CD4-positive, alpha-beta T cell treated with Interferon alpha-2 for 1 hour (primary cell): ENCODE measurements around the gene TRMU.
"Not testable (repeated sequence)": the region's sequence is repeated elsewhere in the genome, so short reads cannot be mapped to it uniquely, and the experiment has no call there.

Experiments used
- DNase-seq, 2 donors: peaks; one replicate each; pipeline ENCODE4 v3.0.0-alpha.2; 2020 to 2022

TRMU gene

GRCh38 chr22:46300491-46300890 lies 35.0 kb upstream of the TRMU start:
- DNase-seq = no peak

GRCh38 chr22:46303347-46303965 lies 32.1 kb upstream of the TRMU start:
- DNase-seq = no peak

GRCh38 chr22:46308283-46308988 lies 27.1 kb upstream of the TRMU start:
- no peak for DNase-seq

- DNase-seq = no peak
These were observed 25.9 kb upstream of the TRMU start for GRCh38 chr22:46309526-46310085.

DNA sequence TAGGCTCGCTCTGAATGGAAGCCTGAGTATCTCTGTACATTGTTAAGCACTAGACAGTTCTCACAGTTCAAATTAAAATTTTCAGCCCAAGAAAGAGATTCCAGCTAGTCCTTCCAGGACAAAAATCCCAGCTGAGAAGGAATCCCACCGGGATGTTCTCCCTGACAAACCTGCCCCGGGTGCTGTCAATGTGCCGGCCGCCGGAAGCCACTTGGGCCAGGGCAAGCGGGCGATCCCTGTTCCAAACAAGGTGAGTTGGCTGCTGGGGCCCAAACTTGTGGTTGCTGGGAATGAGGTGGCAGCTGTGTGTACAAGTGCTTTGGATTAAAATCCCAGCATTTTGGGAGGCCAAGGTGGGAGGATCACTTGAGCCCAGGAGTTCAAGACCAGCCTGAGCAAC lies 23.5 kb upstream of the TRMU start:
- no peak for DNase-seq

GRCh38 chr22:46312848-46313247 lies 22.7 kb upstream of the TRMU start:
- not testable (repeated sequence) for DNase-seq

DNA sequence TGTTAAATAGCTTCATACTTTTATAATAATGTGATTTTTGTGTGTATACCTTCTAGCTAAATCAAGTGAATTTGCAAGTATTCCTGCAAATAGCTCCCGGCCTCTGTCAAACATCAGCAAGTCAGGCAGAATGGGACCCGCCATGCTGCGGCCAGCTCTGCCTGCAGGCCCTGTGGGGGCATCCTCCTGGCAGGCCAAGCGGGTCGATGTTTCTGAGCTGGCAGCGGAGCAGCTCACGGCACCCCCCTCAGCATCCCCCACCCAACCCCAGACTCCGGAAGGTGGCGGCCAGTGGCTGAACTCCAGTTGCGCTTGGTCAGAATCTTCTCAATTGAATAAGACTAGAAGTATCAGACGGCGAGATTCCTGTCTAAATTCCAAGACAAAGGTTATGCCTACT lies 19.5 kb upstream of the TRMU start:
- no peak for DNase-seq

GRCh38 chr22:46317646-46318045 lies 17.9 kb upstream of the TRMU start:
- no peak for DNase-seq

DNA sequence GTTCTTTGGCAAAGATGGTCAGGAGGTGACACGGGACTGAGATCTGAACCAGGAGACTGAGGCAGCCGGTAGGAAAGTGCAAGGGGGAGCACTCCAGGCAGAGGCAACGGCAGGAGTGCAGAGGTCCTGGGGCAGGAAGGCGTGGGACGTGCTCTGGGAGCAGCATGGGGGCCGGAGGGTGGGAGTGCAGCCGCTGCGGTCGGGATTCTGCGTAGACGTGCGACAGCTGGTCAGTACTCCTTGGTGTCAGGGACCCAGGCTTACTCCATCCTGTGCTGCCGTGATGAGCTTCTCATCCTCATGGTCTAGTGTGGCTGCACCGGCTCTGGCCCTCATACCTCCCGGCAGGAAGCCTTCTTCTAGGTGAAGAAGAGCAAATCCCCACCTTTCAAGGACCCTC lies 16.9 kb upstream of the TRMU start:
- DNase-seq = no peak

DNA sequence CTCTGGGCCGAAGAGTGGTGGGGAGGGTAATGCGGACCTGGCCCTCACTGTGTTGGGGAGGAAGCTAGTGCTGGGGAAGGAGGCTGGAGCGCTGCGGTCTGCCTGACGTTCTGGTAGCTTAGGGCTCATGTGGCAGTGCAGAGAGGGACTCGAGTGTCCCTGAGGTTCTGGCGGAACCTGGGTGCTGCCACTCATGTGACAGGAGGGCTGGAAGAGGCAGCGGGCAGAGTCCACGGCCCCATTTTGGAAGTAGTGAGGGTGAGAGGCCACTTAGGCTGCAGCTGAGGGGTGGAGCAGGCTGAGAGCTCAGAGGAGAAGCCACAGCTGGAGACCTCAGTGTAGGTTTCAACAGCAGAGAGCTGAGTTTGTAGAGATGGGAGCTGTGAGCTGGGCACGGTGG lies 16.2 kb upstream of the TRMU start:
- DNase-seq = no peak

DNA sequence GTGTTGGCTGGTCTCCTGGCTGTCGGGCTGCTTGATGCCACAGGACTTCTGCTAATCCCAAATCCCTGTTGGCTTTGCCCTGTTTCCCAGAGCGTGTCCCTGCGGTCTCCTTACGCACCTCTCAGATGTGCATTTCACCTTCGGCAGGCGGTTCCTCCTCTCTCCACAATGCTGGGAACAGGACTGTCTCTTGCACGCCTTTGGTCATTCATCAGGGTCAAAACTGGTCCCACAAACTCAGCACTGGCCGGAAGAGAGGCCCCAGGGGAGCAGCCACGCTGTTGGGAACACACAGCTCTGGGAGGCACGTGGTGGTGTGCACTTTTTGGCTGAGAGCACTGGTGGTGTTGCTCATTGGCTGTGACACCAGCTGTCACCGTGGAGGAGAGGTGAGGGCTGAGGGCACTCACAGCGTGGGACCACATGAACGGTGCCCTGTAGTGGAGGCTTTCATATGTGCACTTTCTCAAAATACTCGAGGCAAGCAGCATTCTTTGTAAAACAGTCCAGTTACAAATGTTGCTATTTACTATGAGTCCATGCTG lies 15.3 kb upstream of the TRMU start:
- no peak for DNase-seq

- no peak for DNase-seq
These were observed 14.7 kb upstream of the TRMU start for GRCh38 chr22:46320716-46321386.

- no peak for DNase-seq
These were observed 12.8 kb upstream of the TRMU start for GRCh38 chr22:46322711-46323110.

DNA sequence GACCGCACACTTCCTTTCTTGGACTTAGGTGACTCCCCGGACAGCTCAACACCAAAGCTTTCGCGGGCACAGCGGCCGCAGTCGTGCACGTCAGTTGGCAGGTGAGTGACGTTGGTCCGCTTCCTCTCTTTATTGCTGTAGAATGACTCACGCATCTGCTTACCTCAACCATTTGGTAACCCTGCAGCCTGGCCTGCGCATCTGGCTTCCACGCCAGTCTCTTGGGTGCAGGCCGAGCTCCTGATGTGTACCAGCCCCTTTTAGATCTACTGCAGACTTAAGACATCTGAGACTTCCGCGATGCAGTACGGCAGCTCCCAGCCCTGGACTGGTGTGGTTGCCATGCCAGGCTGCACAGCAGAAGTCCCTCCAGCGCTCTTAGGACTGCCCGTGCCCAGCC lies 12.4 kb upstream of the TRMU start:
- DNase-seq = no peak

DNA sequence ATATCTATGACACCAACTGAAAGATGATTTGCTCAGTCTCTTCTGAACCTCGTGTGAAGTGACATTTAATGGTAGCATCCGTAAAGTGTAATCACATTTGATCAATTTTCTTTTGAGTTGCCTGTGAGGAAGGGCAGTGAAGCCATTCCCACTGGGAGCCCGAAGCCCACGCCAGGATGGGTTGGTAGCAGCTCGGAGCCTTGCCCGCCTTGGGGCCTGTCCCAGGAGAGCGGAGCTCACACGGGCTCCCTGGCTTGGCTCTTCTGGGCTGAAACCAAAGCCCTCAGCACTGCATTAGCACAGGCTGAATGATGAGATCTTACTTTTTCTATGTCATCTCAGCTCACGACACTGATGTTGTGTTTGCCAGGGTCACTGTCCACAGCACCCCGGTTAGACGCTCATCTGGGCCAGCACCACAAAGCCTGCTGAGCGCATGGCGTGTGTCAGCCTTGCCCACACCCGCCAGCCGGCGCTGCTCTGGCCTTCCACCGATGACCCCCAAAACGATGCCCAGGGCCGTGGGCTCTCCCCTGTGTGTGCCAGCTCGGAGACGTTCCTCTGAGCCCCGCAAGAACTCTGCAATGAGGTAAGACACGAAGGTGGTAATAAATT lies 9.3 kb upstream of the TRMU start:
- DNase-seq = no peak

GRCh38 chr22:46327691-46328465 lies 7.6 kb upstream of the TRMU start:
- DNase-seq = no peak

DNA sequence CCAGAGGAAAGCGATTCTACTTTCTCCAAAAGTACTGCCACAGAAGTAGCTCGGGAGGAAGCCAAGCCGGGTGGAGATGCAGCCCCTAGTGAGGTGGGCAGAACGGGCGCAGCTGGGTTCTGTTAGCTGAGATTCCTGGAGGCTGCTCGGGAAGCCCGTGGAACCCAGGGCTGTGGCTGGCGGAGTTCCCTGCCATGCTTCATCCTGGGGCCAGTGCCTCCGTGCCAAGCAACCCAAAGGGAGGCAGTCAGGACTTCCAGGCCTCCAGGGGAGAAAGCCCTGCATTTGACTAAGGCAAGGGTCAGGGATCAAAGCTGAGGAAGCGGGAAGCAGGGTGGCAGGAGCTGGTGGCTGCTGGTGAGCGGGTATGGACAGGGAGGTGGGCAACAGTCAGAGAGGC lies 6.7 kb upstream of the TRMU start:
- no peak for DNase-seq

DNA sequence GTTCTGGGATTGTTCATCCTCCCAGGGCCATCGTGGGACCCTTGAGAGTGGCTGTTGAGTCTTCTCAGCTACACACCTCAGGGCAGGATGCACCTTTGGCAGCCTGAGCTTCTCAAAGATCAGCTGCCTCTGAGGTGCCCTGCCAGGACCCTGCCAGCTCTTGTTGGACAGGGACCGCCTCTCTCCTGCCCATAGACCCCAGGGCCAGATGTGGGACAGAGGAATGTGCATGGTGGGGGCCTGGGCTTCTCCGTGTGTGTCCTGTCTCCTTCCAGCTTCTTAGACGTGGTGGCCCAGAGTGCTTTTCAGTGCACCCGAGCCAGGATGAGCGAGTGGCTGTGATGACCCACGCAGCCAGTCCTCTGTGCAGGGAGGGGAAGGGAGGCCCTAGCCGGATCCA lies 5.9 kb upstream of the TRMU start:
- DNase-seq = no peak

DNA sequence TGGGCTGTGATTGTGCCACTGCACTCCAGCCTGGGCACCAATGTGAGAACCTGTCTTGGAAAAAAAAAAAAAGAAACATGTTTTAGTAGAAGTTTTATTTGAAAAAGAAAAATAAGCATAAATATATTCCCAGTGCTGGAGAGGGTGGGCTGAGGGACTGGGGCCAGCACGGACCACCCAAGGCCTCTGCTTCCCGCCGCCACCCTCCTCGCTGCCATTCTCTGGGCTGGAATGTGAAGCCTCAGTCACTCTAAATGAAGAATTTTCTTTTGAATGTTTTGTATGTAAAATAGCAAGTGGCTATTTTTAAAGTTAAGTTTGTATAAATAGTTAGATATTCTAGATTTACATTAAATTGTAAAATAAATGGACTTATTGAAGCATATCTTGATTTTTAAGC lies 5.1 kb upstream of the TRMU start:
- no peak for DNase-seq

GRCh38 chr22:46331496-46331895 lies 4.0 kb upstream of the TRMU start:
- no peak for DNase-seq

DNA sequence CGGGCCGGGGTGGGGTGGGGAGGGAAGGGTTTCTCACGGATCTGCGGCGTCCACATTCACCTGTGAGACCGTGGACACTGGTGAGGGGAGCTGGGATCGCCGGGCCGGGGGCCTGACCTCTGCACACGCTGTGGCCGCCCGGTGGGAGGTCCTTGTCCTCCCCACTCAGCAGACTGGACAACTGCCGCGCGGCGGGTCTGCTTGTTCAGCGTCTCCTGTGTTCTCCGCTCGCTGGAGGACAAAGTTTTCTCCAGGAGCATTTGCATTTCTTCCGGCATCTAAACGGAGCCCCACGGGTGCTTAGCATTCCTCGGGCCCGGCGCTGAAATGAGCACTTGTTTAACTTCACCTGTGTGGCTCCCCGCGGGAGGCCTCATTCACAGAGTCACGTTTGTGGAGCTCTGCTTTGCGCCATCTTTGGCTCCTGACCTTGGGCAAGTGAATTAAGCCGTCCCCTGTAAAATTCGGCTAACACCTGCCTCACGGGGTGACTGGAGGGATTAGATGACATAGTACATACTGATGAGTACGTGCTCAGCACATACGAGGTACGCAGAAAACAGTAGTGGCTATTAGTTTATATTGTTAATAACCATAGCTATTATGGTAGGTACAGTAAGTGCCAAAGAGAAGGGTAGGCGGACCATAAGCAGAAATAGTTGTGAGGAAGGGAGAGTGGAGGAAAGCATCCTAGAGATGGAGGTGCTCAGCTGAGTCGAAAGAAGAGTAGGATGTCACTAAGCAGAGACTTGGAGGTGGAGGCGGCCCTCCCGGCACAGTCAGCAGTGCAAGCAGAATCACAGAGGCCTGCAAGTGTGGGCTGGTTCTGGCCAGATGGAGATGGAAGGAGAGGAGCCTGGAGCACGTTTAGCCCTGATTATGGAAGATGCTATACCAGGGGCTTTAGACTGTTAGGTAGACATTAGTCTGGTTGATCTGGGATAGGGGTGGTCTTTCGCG lies 885 bp downstream of the TRMU start:
- DNase-seq = no peak
